K562 (cell line): ENCODE data around the gene MRRF. TPM values are rescaled to one million over a fixed set of nuclear protein-coding genes. Genes with fewer than 3 reads are reported as not detected.

Experiments
- CREB1 ChIP-seq, 2 experiments: sonication (generic) in 1 of 2; formaldehyde crosslinking in 1 of 2; IDR thresholded peaks; 2 replicates each; pipeline versions ENCODE4 v1.6.1 to v1.8.0; 2012 to 2022; ENCODE audit warnings: inconsistent platforms in 1 of 2, mild to moderate bottlenecking in 1 of 2, missing genetic modification reagents in 1 of 2, moderate library complexity in 1 of 2
- EHMT2 ChIP-seq: fragments of 450-650 bp; IDR thresholded peaks from 2 replicates; pipeline ENCODE4 v1.6.1; 2018; ENCODE audit warnings: antibody characterized with exemption
- EP400 ChIP-seq: fragments of 450-650 bp; IDR thresholded peaks from 2 replicates; pipeline ENCODE4 v1.6.1; 2017; ENCODE audit warnings: antibody characterized with exemption, mild to moderate bottlenecking, moderate library complexity
- EZH2 ChIP-seq: IDR thresholded peaks from 2 replicates; pipeline ENCODE4 v1.6.1; 2012; ENCODE audit warnings: low read depth, mild to moderate bottlenecking, inconsistent platforms, low read length, borderline replicate concordance
- GATAD2A ChIP-seq: fragments of 450-650 bp; IDR thresholded peaks from 2 replicates; pipeline ENCODE4 v1.6.1; 2017
- HDAC1 ChIP-seq, 2 experiments: fragments of 450-650 bp; IDR thresholded peaks; 2 replicates each; pipeline ENCODE4 v1.6.1; 2016 to 2017; ENCODE audit warnings: inconsistent platforms in 1 of 2, mild to moderate bottlenecking in 1 of 2, moderate library complexity in 1 of 2
- HEY1 ChIP-seq: fragments of 250-450 bp; sonication (Bioruptor Pico); IDR thresholded peaks from 2 replicates; pipeline ENCODE4 v1.5.0; 2020; ENCODE audit warnings: mild to moderate bottlenecking, moderate library complexity, borderline replicate concordance
- HSF4 ChIP-seq: fragments of 250-450 bp; sonication (Bioruptor Pico); IDR thresholded peaks from 2 replicates; pipeline ENCODE4 v2.1.2; 2022; ENCODE audit warnings: mild to moderate bottlenecking, moderate library complexity, borderline replicate concordance
- JUND ChIP-seq, 2 experiments: IDR thresholded peaks; 2 replicates in 1 of 2; 3 replicates in 1 of 2; pipeline ENCODE4 v1.6.1; 2011; ENCODE audit warnings: borderline replicate concordance in 2 of 2, low read depth in 2 of 2, low read length in 2 of 2, improper control_type of control experiment in 1 of 2, missing biosample characterization in 1 of 2, missing genetic modification characterization in 1 of 2, missing genetic modification reagents in 1 of 2
- KLF10 ChIP-seq: fragments of 250-450 bp; sonication (Bioruptor Pico); IDR thresholded peaks from 2 replicates; pipeline ENCODE4 v1.6.1; 2021; ENCODE audit warnings: matching md5 sums
- MAZ ChIP-seq, 2 experiments: fragments of 450-650 bp in 1 of 2; sonication (generic) in 1 of 2; formaldehyde crosslinking; IDR thresholded peaks in 1 of 2; conservative IDR thresholded peaks in 1 of 2; 2 replicates each; pipeline versions ENCODE4 v1.4.0 to v1.5.0; 2020; ENCODE audit warnings: mild to moderate bottlenecking in 1 of 2, missing genetic modification reagents in 1 of 2
- NONO ChIP-seq, 2 experiments: fragments of 200-400 bp in 1 of 2; fragments of 450-650 bp in 1 of 2; formaldehyde crosslinking in 1 of 2; IDR thresholded peaks; 2 replicates each; pipeline ENCODE4 v1.6.1; 2017; ENCODE audit warnings: low read depth in 2 of 2, mild to moderate bottlenecking in 2 of 2, moderate library complexity in 2 of 2, low read length in 1 of 2
- POLR2G ChIP-seq: fragments of 200-400 bp; formaldehyde crosslinking; IDR thresholded peaks from 2 replicates; pipeline ENCODE4 v1.6.1; 2017; ENCODE audit warnings: low read depth, mild to moderate bottlenecking, antibody characterized with exemption, low read length, moderate library complexity
- RB1 ChIP-seq: fragments of 450-650 bp; IDR thresholded peaks from 2 replicates; pipeline ENCODE4 v1.6.1; 2017; ENCODE audit warnings: low read depth, mild to moderate bottlenecking
- RUNX1 ChIP-seq: sonication (generic); IDR thresholded peaks from 2 replicates; pipeline ENCODE4 v1.6.1; 2016; ENCODE audit warnings: antibody characterized with exemption, low read depth
- SETDB1 ChIP-seq: IDR thresholded peaks from one replicate; pipeline ENCODE4 v1.6.1; 2012; ENCODE audit warnings: low read length, control low read depth, inconsistent platforms
- SIX5 ChIP-seq, 2 experiments: IDR thresholded peaks; 2 replicates each; pipeline ENCODE4 v1.6.1; 2011; ENCODE audit warnings: low read length in 2 of 2, borderline replicate concordance in 1 of 2, low read depth in 1 of 2, mild to moderate bottlenecking in 1 of 2, moderate library complexity in 1 of 2; ENCODE audit not compliant: insufficient read depth in 1 of 2
- SOX6 ChIP-seq: fragments of 450-650 bp; IDR thresholded peaks from 2 replicates; pipeline ENCODE4 v1.6.1; 2014; ENCODE audit warnings: mild to moderate bottlenecking
- TRIM28 ChIP-seq: fragments of 450-650 bp; IDR thresholded peaks from 2 replicates; pipeline ENCODE4 v1.6.1; 2017
- XRCC5 ChIP-seq: fragments of 200-400 bp; formaldehyde crosslinking; IDR thresholded peaks from 2 replicates; pipeline ENCODE4 v1.6.1; 2017; ENCODE audit warnings: low read depth, mild to moderate bottlenecking, low read length
- YBX1 ChIP-seq: fragments of 450-650 bp; IDR thresholded peaks from 2 replicates; pipeline ENCODE4 v1.7.1; 2016; ENCODE audit warnings: mild to moderate bottlenecking
- ZFPM2 ChIP-seq: fragments of 250-450 bp; sonication (Bioruptor Pico); IDR thresholded peaks from 2 replicates; pipeline ENCODE4 v1.5.1; 2022; ENCODE audit warnings: mild to moderate bottlenecking
- ZNF253 ChIP-seq: fragments of 250-450 bp; sonication (Bioruptor Pico); conservative IDR thresholded peaks from 2 replicates; pipeline ENCODE4 v1.6.1; 2021; ENCODE audit warnings: mild to moderate bottlenecking
- ZNF3 ChIP-seq: fragments of 250-450 bp; sonication (Bioruptor Pico); IDR thresholded peaks from 2 replicates; pipeline ENCODE4 v1.5.0; 2021; ENCODE audit warnings: mild to moderate bottlenecking, moderate library complexity
- ZNF444 ChIP-seq: fragments of 250-450 bp; sonication (Bioruptor Pico); IDR thresholded peaks from 2 replicates; pipeline ENCODE4 v1.4.0; 2020; ENCODE audit warnings: mild to moderate bottlenecking, moderate library complexity
- ZNF507 ChIP-seq: conservative IDR thresholded peaks from 2 replicates; pipeline ENCODE4 v1.6.1; 2017; ENCODE audit warnings: missing genetic modification characterization, missing compliant biosample characterization
- ZNF583 ChIP-seq: fragments of 250-450 bp; sonication (Bioruptor Pico); IDR thresholded peaks from 2 replicates; pipeline ENCODE4 v1.4.0; 2020
- ZNF695 ChIP-seq: fragments of 450-650 bp; formaldehyde crosslinking; IDR thresholded peaks from 2 replicates; pipeline ENCODE4 v1.4.0; 2020; ENCODE audit warnings: mild to moderate bottlenecking, moderate library complexity
- polyA plus RNA-seq, 8 experiments: library from polyadenylated mRNA; depleted of rRNA in 4 of 8; stranded (reverse) in 5 of 8; unstranded in 3 of 8; fragments of >200 nt; fragmentation: Nextera tagmentation in 2 of 8; fragmentation: Illumina TruSeq in 1 of 8; extraction: Ambion mirVana in 2 of 8; extraction: Trizol in 1 of 8; gene quantifications; 2 replicates each; pipeline versions ENCODE4 v1.2.1 to v1.2.3, GENCODE V29; 2011 to 2014; ENCODE audit warnings: inconsistent platforms in 1 of 8, missing spikeins in 1 of 8
- total RNA-seq, 7 experiments: library from RNA; depleted of rRNA in 6 of 7; stranded (reverse); fragments of >200 nt in 6 of 7; fragmentation: Illumina TruSeq in 2 of 7; extraction: Trizol in 2 of 7; gene quantifications; 2 replicates each; pipeline versions ENCODE4 v1.2.1 to v1.2.3, GENCODE V29; 2011 to 2021; ENCODE audit warnings: low replicate concordance in 1 of 7
- TF ChIP-seq, protein P1 (sequence below): fragments of 450-650 bp; IDR thresholded peaks from 2 replicates; pipeline ENCODE4 v1.7.0; 2016; ENCODE audit warnings: borderline replicate concordance
- TF ChIP-seq, protein P2 (sequence below): fragments of 450-650 bp; IDR thresholded peaks from 2 replicates; pipeline ENCODE4 v1.6.1; 2016

The MRRF gene
- total and polyA plus RNA-seq, 9 of the 15 experiments (the other 6 are each of a cell fraction or from before 2014, with no cell fraction given) = 55.0 to 105 (median 81.2) TPM

DNA sequence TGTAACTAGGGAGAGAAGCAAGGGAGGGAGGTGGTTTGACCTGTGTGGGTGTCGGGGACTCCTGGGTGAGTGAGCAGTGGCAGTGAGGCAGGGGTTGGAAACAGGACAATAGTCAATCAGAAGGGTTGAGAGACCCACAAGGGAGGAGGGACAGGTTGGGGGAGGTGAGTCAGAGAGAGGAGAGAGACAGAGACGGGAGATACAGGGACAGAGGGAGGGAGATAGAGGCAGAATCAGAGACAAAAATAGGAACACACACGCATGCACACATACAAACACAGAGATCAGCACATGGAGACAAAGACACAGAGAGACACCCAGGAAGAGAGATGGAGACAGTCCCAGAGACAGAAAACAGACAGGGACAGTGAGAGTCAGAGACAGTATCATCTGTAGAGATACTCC lies 66.8 kb downstream of the MRRF start (continued):
- TF ChIP-seq, protein P1, sequence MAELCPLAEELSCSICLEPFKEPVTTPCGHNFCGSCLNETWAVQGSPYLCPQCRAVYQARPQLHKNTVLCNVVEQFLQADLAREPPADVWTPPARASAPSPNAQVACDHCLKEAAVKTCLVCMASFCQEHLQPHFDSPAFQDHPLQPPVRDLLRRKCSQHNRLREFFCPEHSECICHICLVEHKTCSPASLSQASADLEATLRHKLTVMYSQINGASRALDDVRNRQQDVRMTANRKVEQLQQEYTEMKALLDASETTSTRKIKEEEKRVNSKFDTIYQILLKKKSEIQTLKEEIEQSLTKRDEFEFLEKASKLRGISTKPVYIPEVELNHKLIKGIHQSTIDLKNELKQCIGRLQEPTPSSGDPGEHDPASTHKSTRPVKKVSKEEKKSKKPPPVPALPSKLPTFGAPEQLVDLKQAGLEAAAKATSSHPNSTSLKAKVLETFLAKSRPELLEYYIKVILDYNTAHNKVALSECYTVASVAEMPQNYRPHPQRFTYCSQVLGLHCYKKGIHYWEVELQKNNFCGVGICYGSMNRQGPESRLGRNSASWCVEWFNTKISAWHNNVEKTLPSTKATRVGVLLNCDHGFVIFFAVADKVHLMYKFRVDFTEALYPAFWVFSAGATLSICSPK = peak; percentile 44; the same call in 1 of the 2 replicates
- no peak for TF ChIP-seq ZNF507
- TF ChIP-seq, protein P2, sequence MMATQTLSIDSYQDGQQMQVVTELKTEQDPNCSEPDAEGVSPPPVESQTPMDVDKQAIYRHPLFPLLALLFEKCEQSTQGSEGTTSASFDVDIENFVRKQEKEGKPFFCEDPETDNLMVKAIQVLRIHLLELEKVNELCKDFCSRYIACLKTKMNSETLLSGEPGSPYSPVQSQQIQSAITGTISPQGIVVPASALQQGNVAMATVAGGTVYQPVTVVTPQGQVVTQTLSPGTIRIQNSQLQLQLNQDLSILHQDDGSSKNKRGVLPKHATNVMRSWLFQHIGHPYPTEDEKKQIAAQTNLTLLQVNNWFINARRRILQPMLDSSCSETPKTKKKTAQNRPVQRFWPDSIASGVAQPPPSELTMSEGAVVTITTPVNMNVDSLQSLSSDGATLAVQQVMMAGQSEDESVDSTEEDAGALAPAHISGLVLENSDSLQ = no peak
- no peak for TF ChIP-seq SOX6
- TF ChIP-seq RB1 = no peak
- TF ChIP-seq ZNF695 = no peak
- no peak for TF ChIP-seq SETDB1
- no peak for TF ChIP-seq KLF10 (CRISPR knock-in tag)
- TF ChIP-seq EP400 = no peak
- TF ChIP-seq ZNF583 = no peak
- no peak for TF ChIP-seq SIX5 (IDR thresholded peaks at IDR 0.05; ENCODE audit: borderline replicate concordance in 1 of 2, insufficient read depth in 1 of 2, low read depth in 1 of 2, low read length in 2 of 2)
- TF ChIP-seq NONO (IDR thresholded peaks at IDR 0.05; ENCODE audit: low read depth in 2 of 2, low read length in 1 of 2) = no peak
- TF ChIP-seq HEY1 (CRISPR knock-in tag) = no peak
- TF ChIP-seq MAZ (CRISPR knock-in tag; conservative IDR thresholded peaks at IDR 0.05 in 1 of 2, IDR thresholded peaks at IDR 0.05 in 1 of 2) = 0 out of 4 replicates have a peak, but pooled peaks of 1 of the 2 experiments have one; percentile 22
- no peak for TF ChIP-seq RUNX1
- no peak for TF ChIP-seq ZNF253 (CRISPR knock-in tag)
- no peak for TF ChIP-seq ZFPM2 (CRISPR knock-in tag)
- no peak for TF ChIP-seq CREB1 (IDR thresholded peaks at IDR 0.05)
- TF ChIP-seq CREB1 (CRISPR knock-in tag; IDR thresholded peaks at IDR 0.05) = no peak
- TF ChIP-seq XRCC5 = no peak
- no peak for TF ChIP-seq YBX1
- TF ChIP-seq ZNF444 (CRISPR knock-in tag) = no peak
- 0 out of 2 replicates have a peak, but pooled peaks have one; percentile 40 for TF ChIP-seq GATAD2A
- 0 out of 2 replicates have a peak, but pooled peaks have one; percentile 10 for TF ChIP-seq JUND (IDR thresholded peaks at IDR 0.05; ENCODE audit: borderline replicate concordance, low read depth, low read length)
- no peak for TF ChIP-seq JUND (tag; IDR thresholded peaks at IDR 0.05; ENCODE audit: borderline replicate concordance, low read depth, low read length)
- TF ChIP-seq ZNF3 (CRISPR knock-in tag) = no peak
- no peak for TF ChIP-seq POLR2G
- peak in 1 of 2 experiments; percentile 49; a peak in 1 of 4 replicates for TF ChIP-seq HDAC1 (IDR thresholded peaks at IDR 0.05)
- TF ChIP-seq EZH2 = no peak
- no peak for TF ChIP-seq HSF4 (CRISPR knock-in tag)
- 0 out of 2 replicates have a peak, but pooled peaks have one; percentile 31 for TF ChIP-seq EHMT2
- TF ChIP-seq TRIM28 = no peak
